ENCODE data around the gene ARHGAP10. TPM values are rescaled to one million over a fixed set of nuclear protein-coding genes. Genes with fewer than 3 reads are reported as not detected.
A peak's percentile ranks its signal among the peaks of the same experiment; 100 is the strongest.

Gene ARHGAP10
- total RNA-seq, 1 donor from 2014 or later = 111 TPM

- H3K9me3 Mint-ChIP-seq (ENCODE audit: low read depth) = no peaks in the 10 kb centered on the region
- peaks cover 45% of the 10 kb centered on the region for H3K36me3 Mint-ChIP-seq (ENCODE audit: low read depth)
- H3K4me3 Mint-ChIP-seq (ENCODE audit: unreplicated experiment) = no peak overlapping the region
- peaks cover 58% of the 10 kb centered on the region for H3K4me1 Mint-ChIP-seq (ENCODE audit: low read depth)
- no peaks in the 10 kb centered on the region for H3K27me3 Mint-ChIP-seq (ENCODE audit: low read depth)
- peak overlapping the region; percentile 69 for H3K27ac Mint-ChIP-seq (ENCODE audit: unreplicated experiment)
- no peak for TF ChIP-seq CTCF (IDR thresholded peaks at IDR 0.05)
- no peak for DNase-seq (ENCODE audit: low spot score)
These were observed 234.0 kb downstream of the ARHGAP10 start for GRCh38 chr4:147965873-147966272.

GRCh38 chr4:147968641-147969040 lies 236.8 kb downstream of the ARHGAP10 start:
- TF ChIP-seq CTCF (IDR thresholded peaks at IDR 0.05) = no peak
- Mint-ChIP-seq H3K27me3 (ENCODE audit: low read depth) (no peaks in the 10 kb centered on the region), H3K27ac (ENCODE audit: unreplicated experiment) (peak overlapping the region; percentile 46), H3K4me3 (ENCODE audit: unreplicated experiment) (no peak overlapping the region), H3K36me3 (ENCODE audit: low read depth) (peaks cover 38% of the 10 kb centered on the region), H3K9me3 (ENCODE audit: low read depth) (peaks cover 2% of the 10 kb centered on the region), H3K4me1 (ENCODE audit: low read depth) (peaks cover 64% of the 10 kb centered on the region)
- no peak for DNase-seq (ENCODE audit: low spot score)

- TF ChIP-seq CTCF (IDR thresholded peaks at IDR 0.05) = no peak
- peak overlapping the region; percentile 83 for H3K27ac Mint-ChIP-seq (ENCODE audit: unreplicated experiment)
- H3K4me1 Mint-ChIP-seq (ENCODE audit: low read depth) = peaks cover 63% of the 10 kb centered on the region
- H3K9me3 Mint-ChIP-seq (ENCODE audit: low read depth) = peaks cover 6% of the 10 kb centered on the region
- no peaks in the 10 kb centered on the region for H3K27me3 Mint-ChIP-seq (ENCODE audit: low read depth)
- peaks cover 34% of the 10 kb centered on the region for H3K36me3 Mint-ChIP-seq (ENCODE audit: low read depth)
- no peak for DNase-seq (ENCODE audit: low spot score)
- H3K4me3 Mint-ChIP-seq (ENCODE audit: unreplicated experiment) = no peak overlapping the region
These were observed 237.9 kb downstream of the ARHGAP10 start for GRCh38 chr4:147969573-147970385.

- H3K4me1 Mint-ChIP-seq (ENCODE audit: low read depth) = peaks cover 62% of the 10 kb centered on the region
- no peak for DNase-seq (ENCODE audit: low spot score)
- peaks cover 6% of the 10 kb centered on the region for H3K9me3 Mint-ChIP-seq (ENCODE audit: low read depth)
- H3K27ac Mint-ChIP-seq (ENCODE audit: unreplicated experiment) = no peak overlapping the region
- H3K27me3 Mint-ChIP-seq (ENCODE audit: low read depth) = no peaks in the 10 kb centered on the region
- TF ChIP-seq CTCF (IDR thresholded peaks at IDR 0.05) = no peak
- H3K4me3 Mint-ChIP-seq (ENCODE audit: unreplicated experiment) = no peak overlapping the region
- H3K36me3 Mint-ChIP-seq (ENCODE audit: low read depth) = peaks cover 35% of the 10 kb centered on the region
These were observed 239.2 kb downstream of the ARHGAP10 start for GRCh38 chr4:147971116-147971515.

- no peak for DNase-seq (ENCODE audit: low spot score)
- TF ChIP-seq CTCF (IDR thresholded peaks at IDR 0.05) = no peak
- peaks cover 28% of the 10 kb centered on the region for H3K36me3 Mint-ChIP-seq (ENCODE audit: low read depth)
- peaks cover 11% of the 10 kb centered on the region for H3K9me3 Mint-ChIP-seq (ENCODE audit: low read depth)
- no peaks in the 10 kb centered on the region for H3K27me3 Mint-ChIP-seq (ENCODE audit: low read depth)
- no peak overlapping the region for H3K4me3 Mint-ChIP-seq (ENCODE audit: unreplicated experiment)
- H3K4me1 Mint-ChIP-seq (ENCODE audit: low read depth) = peaks cover 75% of the 10 kb centered on the region
- peak overlapping the region; percentile 90 for H3K27ac Mint-ChIP-seq (ENCODE audit: unreplicated experiment)
These were observed 243.4 kb downstream of the ARHGAP10 start for GRCh38 chr4:147975325-147975724.

Measured in chondrocyte (in vitro differentiated cells).